Smooth muscle cell (in vitro differentiated cells): ENCODE measurements around the gene DZIP3. TPM values are rescaled to one million over a fixed set of nuclear protein-coding genes. Genes with fewer than 3 reads are reported as not detected.
A peak's percentile ranks its signal among the peaks of the same experiment; 100 is the strongest.
"Not testable (repeated sequence)": the region's sequence is repeated elsewhere in the genome, so short reads cannot be mapped to it uniquely, and the experiment has no call there.

Source experiments
- DNase-seq: peaks from one replicate; lab custom pipeline; 2025; ENCODE audit not compliant: unreplicated experiment; lab: John Stamatoyannopoulos, UW
- H2AFZ ChIP-seq: fragments of 200-600 bp; sonication (generic); 2 replicates; pipeline ENCODE4 v1.6.0; 2016; ENCODE audit warnings: antibody characterized with exemption, low read depth, mild to moderate bottlenecking
- H3F3A ChIP-seq: fragments of 200-600 bp; sonication (generic); 2 replicates; pipeline ENCODE4 v1.6.0; 2017; ENCODE audit warnings: antibody characterized with exemption, low read depth
- H3K27ac ChIP-seq: fragments of 200-600 bp; sonication (generic); 2 replicates; pipeline ENCODE4 v1.5.1; 2016; ENCODE audit warnings: low read depth, mild to moderate bottlenecking
- H3K27me3 ChIP-seq: fragments of 200-600 bp; sonication (generic); 2 replicates; pipeline ENCODE4 v1.6.1; 2016; ENCODE audit warnings: low read depth, mild to moderate bottlenecking
- H3K36me3 ChIP-seq: fragments of 200-600 bp; sonication (generic); 2 replicates; pipeline ENCODE4 v1.5.1; 2016; ENCODE audit warnings: low read depth
- H3K4me1 ChIP-seq: fragments of 200-600 bp; sonication (generic); 2 replicates; pipeline ENCODE4 v1.5.1; 2016; ENCODE audit warnings: low read depth
- H3K4me2 ChIP-seq: fragments of 200-600 bp; sonication (generic); 2 replicates; pipeline ENCODE4 v1.6.0; 2016; ENCODE audit warnings: mild to moderate bottlenecking
- H3K4me3 ChIP-seq: fragments of 200-600 bp; sonication (generic); 2 replicates; pipeline ENCODE4 v1.5.1; 2016; ENCODE audit warnings: mild to moderate bottlenecking
- H3K79me2 ChIP-seq: fragments of 200-600 bp; sonication (generic); 2 replicates; pipeline ENCODE4 v1.6.0; 2016; ENCODE audit warnings: low read depth, mild to moderate bottlenecking
- H3K9ac ChIP-seq: fragments of 200-600 bp; sonication (generic); 2 replicates; pipeline ENCODE4 v1.6.0; 2016; ENCODE audit warnings: low read depth
- H3K9me3 ChIP-seq: fragments of 200-600 bp; sonication (generic); replicated peaks from 2 replicates; pipeline ENCODE4 v1.5.1; 2016; ENCODE audit warnings: low read depth
- H4K20me1 ChIP-seq: fragments of 200-600 bp; sonication (generic); 2 replicates; pipeline ENCODE4 v1.6.0; 2016; ENCODE audit warnings: low read depth
- WGBS: methylation state at CpG from one replicate; pipeline ENCODE4 v1.1.7; 2016; ENCODE audit warnings: low lambda C conversion rate; 5-methylcytosine and 5-hydroxymethylcytosine counted together
- polyA plus RNA-seq: library from polyadenylated mRNA; unstranded; fragments of >200 nt; fragmentation: Nextera tagmentation; extraction: Ambion mirVana; gene quantifications from 2 replicates; pipeline ENCODE4 v1.2.1, GENCODE V29; 2016
- total RNA-seq: library from RNA; depleted of rRNA; stranded (reverse); fragments of >200 nt; gene quantifications from 2 replicates; pipeline ENCODE4 v1.2.3, GENCODE V29; 2014
- TF ChIP-seq, protein P1 (sequence below): fragments of 200-600 bp; sonication (generic); IDR thresholded peaks from 2 replicates; pipeline ENCODE4 v1.5.1; 2017; ENCODE audit warnings: borderline replicate concordance, mild to moderate bottlenecking, antibody characterized with exemption; ENCODE audit not compliant: insufficient read depth, poor library complexity, severe bottlenecking

The DZIP3 gene
- total and polyA plus RNA-seq, 2 experiments from 2014 or later, result 6.2 to 13.8 TPM

DNA sequence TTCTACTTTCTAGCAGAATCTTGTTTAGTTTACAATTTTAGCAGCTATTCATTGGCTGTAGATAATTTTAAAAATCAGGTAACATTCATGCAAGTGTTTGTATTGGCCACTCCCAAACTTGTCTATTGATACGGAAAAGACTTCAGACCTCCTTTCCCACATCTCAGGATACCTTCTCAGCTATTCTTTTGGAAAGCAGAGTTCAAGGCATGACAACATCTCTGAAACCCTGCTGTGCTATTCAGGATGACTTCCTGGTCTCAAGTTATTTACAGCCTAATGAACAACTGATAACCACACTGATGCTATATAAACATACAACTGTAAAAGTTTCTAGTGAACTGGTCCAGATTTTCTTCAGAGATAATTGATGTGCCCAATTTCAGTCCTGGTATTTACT, 55.8 kb downstream of the DZIP3 start:
- DNase-seq, result no peak
- no peak overlapping the region for H3K4me2 ChIP-seq
- H3K79me2 ChIP-seq, result no peaks in the 10 kb centered on the region
- no peaks in the 10 kb centered on the region for H3K4me1 ChIP-seq
- H3F3A ChIP-seq, result no peaks in the 10 kb centered on the region
- no peaks in the 10 kb centered on the region for H4K20me1 ChIP-seq
- no peaks in the 10 kb centered on the region for H3K9me3 ChIP-seq
- H3K9ac ChIP-seq, result no peak overlapping the region
- no peaks in the 10 kb centered on the region for H3K27me3 ChIP-seq
- H2AFZ ChIP-seq, result no peak overlapping the region
- H3K36me3 ChIP-seq, result no peaks in the 10 kb centered on the region
- TF ChIP-seq, protein P1, sequence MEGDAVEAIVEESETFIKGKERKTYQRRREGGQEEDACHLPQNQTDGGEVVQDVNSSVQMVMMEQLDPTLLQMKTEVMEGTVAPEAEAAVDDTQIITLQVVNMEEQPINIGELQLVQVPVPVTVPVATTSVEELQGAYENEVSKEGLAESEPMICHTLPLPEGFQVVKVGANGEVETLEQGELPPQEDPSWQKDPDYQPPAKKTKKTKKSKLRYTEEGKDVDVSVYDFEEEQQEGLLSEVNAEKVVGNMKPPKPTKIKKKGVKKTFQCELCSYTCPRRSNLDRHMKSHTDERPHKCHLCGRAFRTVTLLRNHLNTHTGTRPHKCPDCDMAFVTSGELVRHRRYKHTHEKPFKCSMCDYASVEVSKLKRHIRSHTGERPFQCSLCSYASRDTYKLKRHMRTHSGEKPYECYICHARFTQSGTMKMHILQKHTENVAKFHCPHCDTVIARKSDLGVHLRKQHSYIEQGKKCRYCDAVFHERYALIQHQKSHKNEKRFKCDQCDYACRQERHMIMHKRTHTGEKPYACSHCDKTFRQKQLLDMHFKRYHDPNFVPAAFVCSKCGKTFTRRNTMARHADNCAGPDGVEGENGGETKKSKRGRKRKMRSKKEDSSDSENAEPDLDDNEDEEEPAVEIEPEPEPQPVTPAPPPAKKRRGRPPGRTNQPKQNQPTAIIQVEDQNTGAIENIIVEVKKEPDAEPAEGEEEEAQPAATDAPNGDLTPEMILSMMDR, result no peak
- WGBS, result 76% methylated on average over 1 of the region's 1 CpG
- H3K4me3 ChIP-seq, result no peak overlapping the region
- H3K27ac ChIP-seq, result no peak overlapping the region

DNA sequence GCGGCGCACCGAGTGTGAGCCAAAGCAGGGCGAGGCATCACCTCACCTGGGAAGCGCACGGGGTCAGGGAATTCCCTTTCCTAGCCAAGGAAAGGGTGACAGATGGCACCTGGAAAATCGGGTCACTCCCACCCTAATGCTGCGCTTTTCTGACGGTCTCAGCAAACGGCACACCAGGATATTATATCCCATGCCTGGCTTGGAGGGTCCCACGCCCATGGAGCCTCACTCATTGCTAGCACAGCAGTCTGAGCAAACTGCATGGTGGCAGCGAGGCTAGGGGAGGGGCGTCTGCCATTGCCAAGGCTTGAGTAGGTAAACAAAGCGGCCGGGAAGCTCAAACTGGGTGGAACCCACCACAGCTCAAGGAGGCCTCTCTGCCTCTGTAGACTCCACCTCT, 66.1 kb downstream of the DZIP3 start:
- not testable (repeated sequence) for H3K27me3 ChIP-seq, H3K79me2 ChIP-seq, H3K4me1 ChIP-seq, H3K9me3 ChIP-seq, H2AFZ ChIP-seq, H3F3A ChIP-seq, H3K4me3 ChIP-seq, H4K20me1 ChIP-seq, H3K4me2 ChIP-seq, H3K9ac ChIP-seq, DNase-seq, H3K36me3 ChIP-seq, H3K27ac ChIP-seq
- 97% methylated on average over 15 of the region's 15 CpGs for WGBS

DNA sequence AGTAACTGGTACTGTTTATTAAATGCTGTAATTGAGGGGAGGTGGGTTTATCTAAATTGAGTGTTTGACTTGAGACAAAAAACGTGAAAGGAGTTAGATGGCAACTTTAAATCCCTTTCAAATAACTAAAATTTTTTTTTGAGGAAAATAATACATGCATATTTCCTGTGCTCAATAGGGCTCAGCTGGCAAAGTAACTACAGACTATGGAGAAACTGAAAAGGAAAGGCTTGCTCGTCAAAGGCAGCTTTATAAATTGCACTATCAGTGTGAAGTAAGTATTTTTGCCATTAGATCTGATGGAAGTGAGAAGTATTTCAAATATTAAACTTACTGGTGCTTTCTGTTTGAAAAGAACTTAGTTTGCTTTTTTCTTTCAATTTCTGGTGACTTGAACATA, 72.2 kb downstream of the DZIP3 start:
- Histone ChIP-seq H3K9me3 (no peaks in the 10 kb centered on the region), H4K20me1 (no peaks in the 10 kb centered on the region), H3K4me2 (no peak overlapping the region), H3K4me1 (no peaks in the 10 kb centered on the region), H2AFZ (no peak overlapping the region), H3F3A (no peaks in the 10 kb centered on the region), H3K27me3 (no peaks in the 10 kb centered on the region), H3K27ac (no peak overlapping the region), H3K36me3 (no peaks in the 10 kb centered on the region), H3K4me3 (no peak overlapping the region), H3K9ac (no peak overlapping the region), H3K79me2 (no peaks in the 10 kb centered on the region)
- TF ChIP-seq, protein P1, result no peak
- WGBS, result 84% methylated on average over 2 of the region's 2 CpGs
- DNase-seq, result no peak

DNA sequence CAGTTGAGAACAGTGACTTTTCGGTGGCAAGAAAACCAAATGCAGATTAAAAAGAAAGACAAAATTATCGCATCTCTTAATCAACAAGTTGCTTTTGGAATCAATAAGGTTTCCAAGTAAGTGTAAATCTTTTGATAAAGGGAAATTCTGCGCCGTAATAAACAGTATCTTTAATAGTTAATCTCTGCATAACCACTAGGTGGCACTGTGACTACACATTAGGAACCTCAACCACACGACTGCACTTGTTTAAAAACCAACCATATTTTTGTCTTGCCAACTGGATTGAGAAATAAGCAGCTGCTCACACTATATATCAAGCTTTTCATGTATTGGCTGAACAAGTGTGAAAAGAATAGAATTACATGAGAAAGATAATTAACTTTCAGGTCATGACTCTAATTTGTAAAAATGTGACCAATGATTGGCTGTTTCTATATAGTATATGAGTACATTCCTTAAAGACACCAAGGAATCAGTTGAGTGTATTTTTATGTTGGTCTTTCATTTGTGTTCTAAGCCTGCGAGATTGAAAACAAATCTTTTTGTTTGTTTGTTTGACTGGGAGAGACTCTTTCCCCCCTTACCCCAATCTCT, 72.7 kb downstream of the DZIP3 start:
- H3K27me3 ChIP-seq, result no peaks in the 10 kb centered on the region
- H3K4me2 ChIP-seq, result no peak overlapping the region
- H2AFZ ChIP-seq, result no peak overlapping the region
- H4K20me1 ChIP-seq, result no peaks in the 10 kb centered on the region
- H3K9ac ChIP-seq, result no peak overlapping the region
- H3K4me1 ChIP-seq, result no peaks in the 10 kb centered on the region
- H3K4me3 ChIP-seq, result no peak overlapping the region
- H3K36me3 ChIP-seq, result no peaks in the 10 kb centered on the region
- no peaks in the 10 kb centered on the region for H3F3A ChIP-seq
- TF ChIP-seq, protein P1, result peak; percentile 79
- no peak for DNase-seq
- no peaks in the 10 kb centered on the region for H3K9me3 ChIP-seq
- H3K27ac ChIP-seq, result no peak overlapping the region
- H3K79me2 ChIP-seq, result no peaks in the 10 kb centered on the region
- 29% methylated on average over 6 of the region's 6 CpGs for WGBS
